HepG2 (cell line): ENCODE results near the gene AKNA. TPM values are rescaled to one million over a fixed set of nuclear protein-coding genes. Genes with fewer than 3 reads are reported as not detected.

Experiments
- ATAC-seq: fragments of 200-7000 bp; cut with Tn5 transposase; 3 replicates; pipeline ENCODE4 v1.9.1; 2020; ENCODE audit warnings: mild to moderate bottlenecking, moderate library complexity
- BruUV-seq: library from RNA; stranded (reverse); fragments of 400-500 nt; replicated peaks from 2 replicates; lab custom pipeline; 2021; lab: Mats Ljungman, UMichigan
- CTCF ChIA-PET: fragments of 300-600 bp; formaldehyde crosslinking; extraction: SDS; loops from one replicate; lab custom pipeline; 2021; ENCODE audit warnings: low total read pairs, inconsistent platforms, low intra/inter-chr PET ratio; lab: Yijun Ruan, JAX
- POLR2A ChIA-PET: fragments of 350-600 bp; sonication (Branson Sonifier 250); formaldehyde crosslinking; loops from one replicate; lab custom pipeline; 2020; ENCODE audit warnings: antibody characterized with exemption, inconsistent platforms; lab: Yijun Ruan, JAX
- DNase-seq: peaks from one replicate; pipeline ENCODE4 v3.0.0-alpha.2; 2015; ENCODE audit warnings: low spot score
- FAIRE-seq: peaks from 3 replicates; lab custom pipeline; 2011; peaks lifted over from hg19 to GRCh38; lab: Jason Lieb, UNC
- H2AFZ ChIP-seq: one replicate; pipeline ENCODE4 v1.6.1; 2011; ENCODE audit warnings: low read length, inconsistent platforms
- H3K27ac ChIP-seq: fragments of 300-600 bp; 3 replicates; pipeline ENCODE4 v1.8.0; 2011; ENCODE audit warnings: mixed run types, mild to moderate bottlenecking, mixed read lengths, low read length, inconsistent platforms; ENCODE audit not compliant: insufficient read depth; ENCODE audit errors: extremely low read length
- H3K27me3 ChIP-seq, 2 experiments: fragments of 200-600 bp in 1 of 2; 2 replicates in 1 of 2; 3 replicates in 1 of 2; pipeline versions ENCODE4 v1.6.0 to v1.8.0; 2011; ENCODE audit warnings: low read length in 2 of 2, mild to moderate bottlenecking in 2 of 2, moderate library complexity in 2 of 2, inconsistent platforms in 1 of 2; ENCODE audit not compliant: insufficient read depth in 2 of 2, control insufficient read depth in 1 of 2
- H3K36me3 ChIP-seq, 2 experiments: fragments of 200-600 bp in 1 of 2; replicated peaks in 1 of 2; 2 replicates in 1 of 2; 3 replicates in 1 of 2; pipeline versions ENCODE4 v1.5.1 to v1.8.0; 2011; ENCODE audit warnings: low read length in 2 of 2, inconsistent platforms in 1 of 2; ENCODE audit not compliant: insufficient read depth in 2 of 2, control insufficient read depth in 1 of 2
- H3K4me1 ChIP-seq: 2 replicates; pipeline ENCODE4 v1.5.1; 2012; ENCODE audit warnings: low read length, inconsistent platforms; ENCODE audit not compliant: insufficient read depth
- H3K4me2 ChIP-seq: 2 replicates; pipeline ENCODE4 v1.6.0; 2011; ENCODE audit warnings: low read depth, low read length, inconsistent platforms
- H3K4me3 ChIP-seq, 3 experiments: fragments of 200-600 bp in 1 of 3; sonication (generic), shearing (Covaris generic) in 1 of 3; replicated peaks in 1 of 3; 2 replicates each; pipeline ENCODE4 v1.5.1; 2011 to 2016; ENCODE audit warnings: low read length in 3 of 3, inconsistent platforms in 2 of 3, low read depth in 2 of 3, mild to moderate bottlenecking in 2 of 3, control low read depth in 1 of 3, mixed read lengths in 1 of 3; ENCODE audit not compliant: insufficient read depth in 1 of 3
- H3K79me2 ChIP-seq: one replicate; pipeline ENCODE4 v1.6.1; 2011; ENCODE audit warnings: low read length, inconsistent platforms; ENCODE audit not compliant: insufficient read depth
- H3K9ac ChIP-seq: 2 replicates; pipeline ENCODE4 v1.6.0; 2011; ENCODE audit warnings: mild to moderate bottlenecking, low read depth, low read length, inconsistent platforms; ENCODE audit not compliant: insufficient read depth
- H3K9me3 ChIP-seq: 2 replicates; pipeline ENCODE4 v1.5.1; 2012; ENCODE audit warnings: mild to moderate bottlenecking, low read length
- H4K20me1 ChIP-seq: 2 replicates; pipeline ENCODE4 v1.6.0; 2011; ENCODE audit warnings: inconsistent platforms, mild to moderate bottlenecking, low read length, moderate library complexity; ENCODE audit not compliant: insufficient read depth
- AGO2 ChIP-seq: fragments of 200-400 bp; formaldehyde crosslinking; optimal IDR thresholded peaks from 2 replicates; pipeline ENCODE3; 2017; ENCODE audit warnings: mild to moderate bottlenecking, low read depth, low read length, moderate library complexity
- ARID2 ChIP-seq: sonication (generic); formaldehyde crosslinking; IDR thresholded peaks from 2 replicates; pipeline ENCODE4 v1.8.1; 2022; ENCODE audit warnings: mild to moderate bottlenecking, missing genetic modification reagents, borderline replicate concordance
- BRD4 ChIP-seq: sonication (generic); formaldehyde crosslinking; IDR thresholded peaks from 2 replicates; pipeline ENCODE4 v1.4.0; 2020; ENCODE audit warnings: missing genetic modification reagents
- KDM2A ChIP-seq: sonication (generic); formaldehyde crosslinking; IDR thresholded peaks from 2 replicates; pipeline ENCODE4 v1.4.0; 2020; ENCODE audit warnings: low read depth, missing genetic modification reagents, borderline replicate concordance
- MYC ChIP-seq: sonication (generic); formaldehyde crosslinking; IDR thresholded peaks from 2 replicates; pipeline ENCODE4 v1.9.0; 2021; ENCODE audit warnings: missing genetic modification reagents, borderline replicate concordance
- NFIB ChIP-seq: sonication (generic); formaldehyde crosslinking; IDR thresholded peaks from 2 replicates; pipeline ENCODE4 v1.9.0; 2021; ENCODE audit warnings: missing genetic modification reagents, mild to moderate bottlenecking, borderline replicate concordance
- RBM22 ChIP-seq: fragments of 200-400 bp; formaldehyde crosslinking; optimal IDR thresholded peaks from 2 replicates; pipeline ENCODE3; 2017; ENCODE audit warnings: mild to moderate bottlenecking, low read length, moderate library complexity
- SRSF1 ChIP-seq: fragments of 200-400 bp; formaldehyde crosslinking; optimal IDR thresholded peaks from 2 replicates; pipeline ENCODE3; 2017; ENCODE audit warnings: mild to moderate bottlenecking, low read depth, low read length, moderate library complexity
- ZBTB44 ChIP-seq: sonication (generic); formaldehyde crosslinking; IDR thresholded peaks from 2 replicates; pipeline ENCODE4 v1.4.0; 2020; ENCODE audit warnings: missing genetic modification reagents
- ZNF20 ChIP-seq: sonication (generic); formaldehyde crosslinking; IDR thresholded peaks from 2 replicates; pipeline ENCODE4 v1.4.0; 2020; ENCODE audit warnings: mild to moderate bottlenecking, moderate library complexity, missing genetic modification reagents
- ZNF383 ChIP-seq: sonication (generic); formaldehyde crosslinking; IDR thresholded peaks from 2 replicates; pipeline ENCODE4 v1.4.0; 2020; ENCODE audit warnings: missing genetic modification reagents, mild to moderate bottlenecking, borderline replicate concordance
- ZNF468 ChIP-seq: sonication (generic); formaldehyde crosslinking; IDR thresholded peaks from 2 replicates; pipeline ENCODE4 v1.8.0; 2022; ENCODE audit warnings: mild to moderate bottlenecking, moderate library complexity, missing genetic modification reagents
- ZNF619 ChIP-seq: sonication (generic); formaldehyde crosslinking; IDR thresholded peaks from 2 replicates; pipeline ENCODE4 v1.4.0; 2020; ENCODE audit warnings: mild to moderate bottlenecking, missing genetic modification reagents
- ZNF629 ChIP-seq: sonication (generic); formaldehyde crosslinking; conservative IDR thresholded peaks from 2 replicates; pipeline ENCODE4 v1.5.0; 2020; ENCODE audit warnings: missing genetic modification reagents
- ZSCAN21 ChIP-seq: sonication (generic); formaldehyde crosslinking; IDR thresholded peaks from 2 replicates; pipeline ENCODE4 v1.8.0; 2022; ENCODE audit warnings: mild to moderate bottlenecking, missing genetic modification reagents, moderate library complexity, borderline replicate concordance
- WGBS: methylation state at CpG from one replicate; pipeline ENCODE4 v1.1.6; 2017; ENCODE audit warnings: low lambda C conversion rate; 5-methylcytosine and 5-hydroxymethylcytosine counted together
- in situ Hi-C: cut with HindIII; loops from 2 replicates; pipeline ENCODE4 v1.10.0; 2017; ENCODE audit warnings: low pct_unique_long_range_greater_than_20kb; ENCODE audit not compliant: extremely low pct_ligation_motif_present
- intact Hi-C: fragments of 100-400 bp; cut with micrococcal nuclease; formaldehyde crosslinking; loops from one replicate; pipeline ENCODE4 v1.10.0; 2022; ENCODE audit not compliant: unreplicated experiment
- polyA plus RNA-seq, 8 experiments: library from polyadenylated mRNA; depleted of rRNA in 3 of 8; stranded (reverse) in 7 of 8; unstranded in 1 of 8; fragments of >200 nt; fragmentation: Illumina TruSeq in 4 of 8; extraction: Trizol in 4 of 8; gene quantifications; 2 replicates each; pipeline versions ENCODE4 v1.2.1 to v1.2.3, GENCODE V29; 2011 to 2016; ENCODE audit warnings: low read depth in 4 of 8, missing spikeins in 1 of 8, mixed read lengths in 1 of 8; ENCODE audit not compliant: insufficient read depth in 1 of 8
- total RNA-seq, 5 experiments: library from RNA; depleted of rRNA; stranded (reverse); fragments of >200 nt; fragmentation: Illumina TruSeq; extraction: Trizol; gene quantifications; 2 replicates each; pipeline ENCODE4 v1.2.3, GENCODE V29; 2016; ENCODE audit warnings: low read depth in 1 of 5

Gene AKNA
- total and polyA plus RNA-seq, 2 of the 13 experiments (the other 11 are each of a cell fraction or from before 2014, with no cell fraction given) = 3.0 to 3.1 TPM

DNA sequence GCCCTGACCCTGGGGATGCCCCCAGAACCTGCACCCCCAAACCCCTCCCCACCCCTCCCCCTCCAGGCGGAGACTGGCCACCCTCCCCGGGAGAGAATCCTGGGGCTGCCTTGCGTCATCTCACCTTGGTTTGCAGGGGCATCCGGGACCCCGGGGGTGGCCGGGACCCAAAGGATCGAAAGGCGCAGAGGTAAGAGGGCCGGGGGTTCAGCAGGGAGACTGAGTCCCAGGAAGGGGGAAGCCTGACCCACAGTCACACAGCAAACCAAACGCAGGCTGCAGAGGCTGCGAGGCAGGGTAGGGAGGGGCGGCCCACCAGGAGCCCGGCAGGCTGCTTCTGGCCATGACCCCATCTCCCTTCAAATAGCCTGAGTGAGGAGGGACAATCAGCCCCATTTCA lies 98.7 kb downstream of the AKNA start (continued):
- no peak for TF ChIP-seq ZNF468 (CRISPR knock-in tag)
- no peak for TF ChIP-seq ZNF629 (CRISPR knock-in tag)
- no peak for TF ChIP-seq SRSF1

DNA sequence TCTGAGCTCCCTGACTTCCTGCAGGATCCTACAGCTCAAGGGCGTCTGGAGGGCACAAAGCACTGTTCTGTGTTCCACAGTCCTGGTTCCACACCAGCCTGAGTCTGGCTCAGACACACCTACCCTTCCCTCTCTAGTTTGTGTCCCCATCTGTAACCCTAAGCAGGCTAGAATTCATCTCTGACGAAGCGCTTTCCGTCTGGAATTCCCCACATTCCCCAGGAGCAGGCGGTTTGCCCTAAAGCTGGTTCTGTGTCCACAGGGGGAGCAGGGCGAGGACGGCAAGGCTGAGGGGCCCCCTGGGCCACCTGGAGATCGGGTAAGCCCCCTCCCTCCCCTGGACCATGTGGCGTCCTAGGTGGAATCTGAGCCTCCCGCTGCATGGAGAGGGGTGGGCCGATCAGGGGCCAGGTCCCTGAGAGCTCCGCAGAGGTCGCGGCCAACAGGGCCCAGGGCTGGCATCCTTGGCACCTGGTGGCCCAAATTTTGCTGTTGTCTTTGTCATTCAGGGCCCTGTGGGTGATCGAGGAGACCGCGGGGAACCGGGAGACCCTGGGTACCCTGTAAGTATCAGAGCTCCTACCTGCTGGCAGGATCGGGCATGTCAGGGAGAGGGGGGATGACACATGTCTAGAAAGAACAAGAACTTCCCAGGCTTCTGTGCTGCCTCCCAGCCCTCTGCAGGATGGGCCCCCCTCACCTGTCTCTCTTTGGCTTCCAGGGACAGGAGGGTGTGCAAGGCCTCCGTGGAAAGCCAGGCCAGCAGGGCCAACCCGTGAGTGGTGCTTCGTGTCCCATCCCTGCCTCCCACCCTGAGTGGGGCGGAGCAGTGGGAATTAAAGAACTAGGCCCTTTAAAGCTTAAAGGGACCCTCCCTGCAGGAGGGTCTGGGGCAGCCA lies 99.3 kb downstream of the AKNA start:
- no peak overlapping the region for H3K4me2 ChIP-seq
- no peak for DNase-seq

More for the DNA sequence above, 99.3 kb downstream of the AKNA start:
- Histone ChIP-seq H4K20me1 (no peaks in the 10 kb centered on the region), H3K27me3 (no peaks in the 10 kb centered on the region), H3K36me3 (peaks cover 49 to 80% of the 10 kb centered on the region in 2 experiments), H3K27ac (no peak overlapping the region), H2AFZ (no peak overlapping the region), H3K79me2 (no peaks in the 10 kb centered on the region), H3K4me1 (no peaks in the 10 kb centered on the region), H3K9me3 (no peaks in the 10 kb centered on the region), H3K9ac (no peak overlapping the region), H3K4me3 (no peak overlapping the region)
- ChIA-PET POLR2A (interaction anchor here (1.4 kb wide), 1 partner anchor 206 kb away, joined by 3 read pairs; no protein-coding TSS in a partner anchor), CTCF (no interaction called here)
- FAIRE-seq (no peak), ATAC-seq (no peak)
- no TSS peak for BruUV-seq
- no peak for TF ChIP-seq ZNF20 (CRISPR knock-in tag)
- TF ChIP-seq ZBTB44 (CRISPR knock-in tag) = no peak
- no peak for TF ChIP-seq ZNF619 (CRISPR knock-in tag)
- TF ChIP-seq ZSCAN21 = no peak
- TF ChIP-seq MYC (CRISPR knock-in tag) = no peak
- no peak for TF ChIP-seq ARID2 (CRISPR knock-in tag)
- TF ChIP-seq KDM2A = no peak
- peak; percentile 80 for TF ChIP-seq AGO2
- no peak for TF ChIP-seq BRD4 (CRISPR knock-in tag)
- TF ChIP-seq RBM22 = peak; percentile 81
- no peak for TF ChIP-seq NFIB (CRISPR knock-in tag)
- TF ChIP-seq ZNF383 = no peak
- intact Hi-C loops (no loop called here), in situ Hi-C loops (no loop called here)
- 93% methylated on average over 18 of the region's 23 CpGs for WGBS
